ENCODE measurements around the gene PROP1.

DNA sequence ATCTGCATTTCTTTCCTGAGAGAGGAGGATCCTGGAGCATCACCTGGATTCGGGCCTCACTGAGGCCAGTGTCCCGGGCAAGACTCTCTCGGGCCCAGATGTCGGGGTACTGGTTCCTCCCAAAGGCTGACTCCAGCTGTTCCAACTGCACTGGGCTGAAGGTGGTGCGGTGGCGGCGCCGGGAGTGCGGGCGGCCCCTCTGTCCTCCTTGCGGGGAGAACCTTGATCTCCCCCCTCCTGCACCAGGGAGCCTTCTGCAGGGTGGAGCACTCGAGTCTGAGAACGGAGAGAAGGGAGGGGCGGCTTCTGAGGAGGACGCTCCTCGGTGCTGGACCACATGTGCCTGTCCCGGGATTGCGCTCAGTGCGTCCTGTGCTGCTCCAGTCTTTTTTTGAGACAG, 2.0 kb downstream of the PROP1 start:
- no peak for TF ChIP-seq ZNF565 (CRISPR knock-in tag; conservative IDR thresholded peaks at IDR 0.05; ENCODE audit: low read depth)
- TF ChIP-seq ESRRG (CRISPR knock-in tag; IDR thresholded peaks at IDR 0.05), result no peak
- TF ChIP-seq, protein P1, sequence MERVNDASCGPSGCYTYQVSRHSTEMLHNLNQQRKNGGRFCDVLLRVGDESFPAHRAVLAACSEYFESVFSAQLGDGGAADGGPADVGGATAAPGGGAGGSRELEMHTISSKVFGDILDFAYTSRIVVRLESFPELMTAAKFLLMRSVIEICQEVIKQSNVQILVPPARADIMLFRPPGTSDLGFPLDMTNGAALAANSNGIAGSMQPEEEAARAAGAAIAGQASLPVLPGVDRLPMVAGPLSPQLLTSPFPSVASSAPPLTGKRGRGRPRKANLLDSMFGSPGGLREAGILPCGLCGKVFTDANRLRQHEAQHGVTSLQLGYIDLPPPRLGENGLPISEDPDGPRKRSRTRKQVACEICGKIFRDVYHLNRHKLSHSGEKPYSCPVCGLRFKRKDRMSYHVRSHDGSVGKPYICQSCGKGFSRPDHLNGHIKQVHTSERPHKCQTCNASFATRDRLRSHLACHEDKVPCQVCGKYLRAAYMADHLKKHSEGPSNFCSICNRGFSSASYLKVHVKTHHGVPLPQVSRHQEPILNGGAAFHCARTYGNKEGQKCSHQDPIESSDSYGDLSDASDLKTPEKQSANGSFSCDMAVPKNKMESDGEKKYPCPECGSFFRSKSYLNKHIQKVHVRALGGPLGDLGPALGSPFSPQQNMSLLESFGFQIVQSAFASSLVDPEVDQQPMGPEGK (CRISPR knock-in tag; IDR thresholded peaks at IDR 0.05; ENCODE audit: borderline replicate concordance), result no peak

Data from SK-N-SH treated with all-trans-retinoic acid at 6 μM for 48 hours (cell line).